OCI-LY7 (cell line): ENCODE data around the gene SDF2. TPM values are rescaled to one million over a fixed set of nuclear protein-coding genes. Genes with fewer than 3 reads are reported as not detected.

Experiments
- BruUV-seq: library from RNA; stranded (reverse); fragments of 400-500 nt; replicated peaks from 2 replicates; lab custom pipeline; 2021; lab: Mats Ljungman, UMichigan
- CTCF ChIA-PET: fragments of 300-600 bp; sonication (Branson Sonifier 250); formaldehyde crosslinking; loops from one replicate; lab custom pipeline; 2022; ENCODE audit warnings: antibody characterized with exemption; ENCODE audit not compliant: unreplicated experiment; lab: Charles Lee
- POLR2A ChIA-PET: fragments of 300-600 bp; sonication (Branson Sonifier 250); formaldehyde crosslinking; loops from one replicate; lab custom pipeline; 2022; ENCODE audit warnings: antibody characterized with exemption; lab: Charles Lee
- DNase-seq: peaks from one replicate; pipeline ENCODE4 v3.0.0-alpha.2; 2015; ENCODE audit warnings: low spot score
- H2AFZ ChIP-seq: fragments of 200-600 bp; sonication (generic), shearing (Covaris generic); 2 replicates; pipeline ENCODE4 v1.6.1; 2014; ENCODE audit warnings: mild to moderate bottlenecking, antibody characterized with exemption, low read length, moderate library complexity
- H3K27ac ChIP-seq: fragments of 200-600 bp; sonication (generic); 2 replicates; pipeline ENCODE4 v1.5.1; 2014; ENCODE audit warnings: mixed run types, low read depth, mild to moderate bottlenecking, moderate library complexity, low read length, inconsistent platforms; ENCODE audit not compliant: poor library complexity, severe bottlenecking
- H3K36me3 ChIP-seq: fragments of 200-600 bp; sonication (generic); 2 replicates; pipeline ENCODE4 v1.6.1; 2014; ENCODE audit warnings: mild to moderate bottlenecking, antibody characterized with exemption, low read length, moderate library complexity, mixed read lengths; ENCODE audit not compliant: insufficient read depth
- H3K4me1 ChIP-seq: fragments of 200-600 bp; sonication (generic); 2 replicates; pipeline ENCODE4 v1.5.1; 2014; ENCODE audit warnings: mild to moderate bottlenecking, low read length; ENCODE audit not compliant: insufficient read depth, poor library complexity, severe bottlenecking
- H3K4me2 ChIP-seq: fragments of 200-600 bp; sonication (generic); 2 replicates; pipeline ENCODE4 v1.6.1; 2014; ENCODE audit warnings: mild to moderate bottlenecking, low read length
- H3K4me3 ChIP-seq: fragments of 200-600 bp; sonication (generic); 2 replicates; pipeline ENCODE4 v1.5.1; 2014; ENCODE audit warnings: mild to moderate bottlenecking, low read depth, low read length; ENCODE audit not compliant: poor library complexity, severe bottlenecking
- H3K79me2 ChIP-seq: fragments of 200-600 bp; sonication (generic); 2 replicates; pipeline ENCODE4 v1.6.1; 2016; ENCODE audit warnings: low read depth, mild to moderate bottlenecking, low read length, moderate library complexity, mixed read lengths; ENCODE audit not compliant: insufficient read depth
- H3K9me2 ChIP-seq: fragments of 200-600 bp; sonication (generic); 2 replicates; pipeline ENCODE4 v1.6.1; 2016; ENCODE audit warnings: mild to moderate bottlenecking, low read length, mixed read lengths; ENCODE audit not compliant: insufficient read depth
- H3K9me3 ChIP-seq: fragments of 200-600 bp; sonication (generic); 2 replicates; pipeline ENCODE4 v1.6.1; 2014; ENCODE audit warnings: mild to moderate bottlenecking, mixed run types, low read length, mixed read lengths
- H4K20me1 ChIP-seq: fragments of 200-600 bp; sonication (generic); 2 replicates; pipeline ENCODE4 v1.6.1; 2014; ENCODE audit warnings: mild to moderate bottlenecking, antibody characterized with exemption, low read length, moderate library complexity, mixed read lengths; ENCODE audit not compliant: insufficient read depth
- EZH2phosphoT487 ChIP-seq: fragments of 200-600 bp; sonication (generic); IDR thresholded peaks from 2 replicates; pipeline ENCODE4 v1.6.1; 2018; ENCODE audit warnings: low read depth, borderline replicate concordance, mild to moderate bottlenecking, mixed run types, antibody characterized with exemption, low read length, moderate library complexity, mixed read lengths
- intact Hi-C: fragments of 100-400 bp; cut with micrococcal nuclease; formaldehyde crosslinking; loops from one replicate; pipeline ENCODE4 v1.10.0; 2022; ENCODE audit not compliant: unreplicated experiment
- total RNA-seq, 2 experiments: library from RNA; depleted of rRNA in 1 of 2; stranded (reverse); fragments of >200 nt in 1 of 2; shearing (Covaris generic) in 1 of 2; gene quantifications; 2 replicates each; pipeline ENCODE4 v1.2.3, GENCODE V29; 2014 to 2022
- TF ChIP-seq, protein P1 (sequence below): fragments of 200-600 bp; sonication (generic); conservative IDR thresholded peaks from 2 replicates; pipeline ENCODE4 v1.5.1; 2014; ENCODE audit warnings: mild to moderate bottlenecking, antibody characterized with exemption, low read length, moderate library complexity, mixed read lengths

The SDF2 gene
- total RNA-seq, 2 experiments from 2014 or later, result 31.8 to 38.6 TPM

- Histone ChIP-seq H3K4me3 (no peak overlapping the region), H3K4me1 (no peaks in the 10 kb centered on the region), H2AFZ (no peak overlapping the region), H3K4me2 (no peak overlapping the region), H4K20me1 (no peaks in the 10 kb centered on the region), H3K36me3 (peaks cover 70% of the 10 kb centered on the region), H3K79me2 (peaks cover 2% of the 10 kb centered on the region; the same call in 1 of the 2 replicates), H3K9me3 (0 out of 2 replicates have a peak, but pooled peaks cover 6% of the 10 kb centered on the region), H3K9me2 (no peaks in the 10 kb centered on the region), H3K27ac (no peak overlapping the region)
- no TSS peak for BruUV-seq
- intact Hi-C loops, result no loop called here
- DNase-seq, result no peak
- ChIA-PET CTCF (no interaction called here), POLR2A (interaction anchor here (0.6 kb wide), 1 partner anchor 36 kb away, joined by 3 read pairs; no protein-coding TSS in a partner anchor)
- TF ChIP-seq, protein P1, sequence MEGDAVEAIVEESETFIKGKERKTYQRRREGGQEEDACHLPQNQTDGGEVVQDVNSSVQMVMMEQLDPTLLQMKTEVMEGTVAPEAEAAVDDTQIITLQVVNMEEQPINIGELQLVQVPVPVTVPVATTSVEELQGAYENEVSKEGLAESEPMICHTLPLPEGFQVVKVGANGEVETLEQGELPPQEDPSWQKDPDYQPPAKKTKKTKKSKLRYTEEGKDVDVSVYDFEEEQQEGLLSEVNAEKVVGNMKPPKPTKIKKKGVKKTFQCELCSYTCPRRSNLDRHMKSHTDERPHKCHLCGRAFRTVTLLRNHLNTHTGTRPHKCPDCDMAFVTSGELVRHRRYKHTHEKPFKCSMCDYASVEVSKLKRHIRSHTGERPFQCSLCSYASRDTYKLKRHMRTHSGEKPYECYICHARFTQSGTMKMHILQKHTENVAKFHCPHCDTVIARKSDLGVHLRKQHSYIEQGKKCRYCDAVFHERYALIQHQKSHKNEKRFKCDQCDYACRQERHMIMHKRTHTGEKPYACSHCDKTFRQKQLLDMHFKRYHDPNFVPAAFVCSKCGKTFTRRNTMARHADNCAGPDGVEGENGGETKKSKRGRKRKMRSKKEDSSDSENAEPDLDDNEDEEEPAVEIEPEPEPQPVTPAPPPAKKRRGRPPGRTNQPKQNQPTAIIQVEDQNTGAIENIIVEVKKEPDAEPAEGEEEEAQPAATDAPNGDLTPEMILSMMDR, result no peak
- TF ChIP-seq EZH2phosphoT487, result no peak
Observed at GRCh38 chr17:28655160-28655559, 6.5 kb downstream of the SDF2 start.

GRCh38 chr17:28648698-28649097 lies 13.0 kb downstream of the SDF2 start:
- Histone ChIP-seq H3K36me3 (peaks cover 41% of the 10 kb centered on the region), H3K4me1 (peaks cover 22% of the 10 kb centered on the region), H3K9me3 (no peaks in the 10 kb centered on the region), H3K4me2 (no peak overlapping the region), H3K79me2 (peaks cover 17% of the 10 kb centered on the region), H4K20me1 (peaks cover 2% of the 10 kb centered on the region; the same call in 1 of the 2 replicates), H3K4me3 (no peak overlapping the region), H3K27ac (no peak overlapping the region), H3K9me2 (no peaks in the 10 kb centered on the region), H2AFZ (no peak overlapping the region)
- POLR2A ChIA-PET, result interaction anchor here (0.7 to 1.1 kb wide), 2 partner anchors 9 to 26 kb away, joined by 3 read pairs; no protein-coding TSS in a partner anchor
- CTCF ChIA-PET, result no interaction called here
- no peak for DNase-seq
- intact Hi-C loops, result no loop called here
- BruUV-seq, result no TSS peak
- TF ChIP-seq EZH2phosphoT487, result no peak
- TF ChIP-seq, protein P1, result no peak

DNA sequence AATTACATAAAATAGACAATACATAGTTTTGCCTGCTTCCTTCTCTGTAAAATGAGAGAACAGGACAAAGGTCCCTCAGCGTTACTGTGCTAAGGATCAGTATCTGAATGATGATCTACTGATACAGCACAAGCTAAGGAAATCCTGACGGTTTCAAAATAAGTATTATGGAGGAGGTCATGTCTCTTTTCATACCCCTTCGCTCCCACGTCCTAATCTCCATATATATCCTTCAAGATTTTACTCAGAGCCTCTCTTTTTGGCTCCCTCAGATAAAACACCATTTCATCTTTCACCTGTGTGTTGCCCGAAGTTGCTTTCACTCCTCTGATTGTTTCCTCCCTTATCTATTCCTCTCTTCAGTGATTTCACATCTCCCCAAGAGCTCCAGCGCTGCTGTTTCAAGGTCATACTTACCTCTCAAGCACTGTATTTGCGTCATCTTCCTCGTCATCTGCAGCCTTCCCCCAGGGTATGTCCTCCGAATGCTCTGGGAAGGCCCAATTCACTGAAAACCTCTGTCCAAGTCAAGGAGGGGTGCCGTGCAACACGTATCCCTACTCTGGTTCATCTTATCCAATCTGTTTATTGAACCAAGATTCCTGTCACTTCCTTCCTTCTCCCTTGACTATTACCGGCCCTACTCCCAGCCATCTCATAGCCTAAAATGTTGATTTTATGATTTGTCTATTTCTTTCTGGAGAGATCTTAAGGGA lies 15.5 kb downstream of the SDF2 start:
- no peaks in the 10 kb centered on the region for H3K9me3 ChIP-seq
- ChIA-PET POLR2A (interaction anchor here (0.6 to 3.3 kb wide), 2 partner anchors 16 to 76 kb away, joined by 4 to 17 read pairs; partner anchors contain the start of genes SDF2 and SUPT6H), CTCF (interaction anchor here (1.4 kb wide), 1 partner anchor 29 kb away, joined by 4 read pairs; no protein-coding TSS in a partner anchor)
- peaks cover 9% of the 10 kb centered on the region; the same call in 1 of the 2 replicates for H4K20me1 ChIP-seq
- no peak for TF ChIP-seq EZH2phosphoT487
- TF ChIP-seq, protein P1, result no peak
- intact Hi-C loops, result loop anchor here (2.0 kb wide), 1 partner anchor 75 kb away; no protein-coding TSS in a partner anchor
- peak overlapping the region; percentile 60; the same call in 1 of the 2 replicates for H2AFZ ChIP-seq
- peak overlapping the region; percentile 95 for H3K4me3 ChIP-seq
- peaks cover 32% of the 10 kb centered on the region for H3K4me1 ChIP-seq
- DNase-seq, result no peak
- no peaks in the 10 kb centered on the region for H3K9me2 ChIP-seq
- peak overlapping the region; percentile 90 for H3K4me2 ChIP-seq
- H3K79me2 ChIP-seq, result peaks cover 30% of the 10 kb centered on the region
- H3K27ac ChIP-seq, result peak overlapping the region; percentile 70
- BruUV-seq, result no TSS peak
- peaks cover 51% of the 10 kb centered on the region for H3K36me3 ChIP-seq
